HepG2 (cell line): ENCODE data around the gene ASPRV1.

ENCODE experiments used
- MAFK ChIP-seq, 2 experiments: IDR thresholded peaks in 1 of 2; conservative IDR thresholded peaks in 1 of 2; 2 replicates each; pipeline ENCODE4 v1.6.1; 2011; ENCODE audit warnings: improper control_type of control experiment in 2 of 2, low read length in 2 of 2
- POLR2A ChIP-seq, 2 experiments: IDR thresholded peaks; 2 replicates each; pipeline ENCODE4 v1.6.1; 2011; ENCODE audit warnings: low read depth in 2 of 2, low read length in 2 of 2, mild to moderate bottlenecking in 1 of 2, moderate library complexity in 1 of 2; ENCODE audit not compliant: insufficient read depth in 1 of 2
- POLR2AphosphoS5 ChIP-seq: IDR thresholded peaks from 2 replicates; pipeline ENCODE4 v1.6.1; 2012; ENCODE audit warnings: low read depth, low read length
- ZNF317 ChIP-seq: sonication (generic); formaldehyde crosslinking; IDR thresholded peaks from 2 replicates; pipeline ENCODE4 v1.5.0; 2020; ENCODE audit warnings: mild to moderate bottlenecking, missing genetic modification reagents
- TF ChIP-seq, protein P1 (sequence below): sonication (generic); formaldehyde crosslinking; IDR thresholded peaks from 2 replicates; pipeline ENCODE4 v1.5.0; 2020; ENCODE audit warnings: mild to moderate bottlenecking, missing genetic modification reagents, moderate library complexity
- TF ChIP-seq, protein P2 (sequence below): IDR thresholded peaks from 2 replicates; pipeline ENCODE4 v1.6.1; 2016

- no peak for TF ChIP-seq POLR2A (IDR thresholded peaks at IDR 0.05; ENCODE audit: insufficient read depth in 1 of 2, low read depth in 2 of 2, low read length in 2 of 2)
- TF ChIP-seq POLR2AphosphoS5, result no peak
- TF ChIP-seq, protein P1, sequence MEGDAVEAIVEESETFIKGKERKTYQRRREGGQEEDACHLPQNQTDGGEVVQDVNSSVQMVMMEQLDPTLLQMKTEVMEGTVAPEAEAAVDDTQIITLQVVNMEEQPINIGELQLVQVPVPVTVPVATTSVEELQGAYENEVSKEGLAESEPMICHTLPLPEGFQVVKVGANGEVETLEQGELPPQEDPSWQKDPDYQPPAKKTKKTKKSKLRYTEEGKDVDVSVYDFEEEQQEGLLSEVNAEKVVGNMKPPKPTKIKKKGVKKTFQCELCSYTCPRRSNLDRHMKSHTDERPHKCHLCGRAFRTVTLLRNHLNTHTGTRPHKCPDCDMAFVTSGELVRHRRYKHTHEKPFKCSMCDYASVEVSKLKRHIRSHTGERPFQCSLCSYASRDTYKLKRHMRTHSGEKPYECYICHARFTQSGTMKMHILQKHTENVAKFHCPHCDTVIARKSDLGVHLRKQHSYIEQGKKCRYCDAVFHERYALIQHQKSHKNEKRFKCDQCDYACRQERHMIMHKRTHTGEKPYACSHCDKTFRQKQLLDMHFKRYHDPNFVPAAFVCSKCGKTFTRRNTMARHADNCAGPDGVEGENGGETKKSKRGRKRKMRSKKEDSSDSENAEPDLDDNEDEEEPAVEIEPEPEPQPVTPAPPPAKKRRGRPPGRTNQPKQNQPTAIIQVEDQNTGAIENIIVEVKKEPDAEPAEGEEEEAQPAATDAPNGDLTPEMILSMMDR, result peak; percentile 76
- no peak for TF ChIP-seq ZNF317
- TF ChIP-seq, protein P2, sequence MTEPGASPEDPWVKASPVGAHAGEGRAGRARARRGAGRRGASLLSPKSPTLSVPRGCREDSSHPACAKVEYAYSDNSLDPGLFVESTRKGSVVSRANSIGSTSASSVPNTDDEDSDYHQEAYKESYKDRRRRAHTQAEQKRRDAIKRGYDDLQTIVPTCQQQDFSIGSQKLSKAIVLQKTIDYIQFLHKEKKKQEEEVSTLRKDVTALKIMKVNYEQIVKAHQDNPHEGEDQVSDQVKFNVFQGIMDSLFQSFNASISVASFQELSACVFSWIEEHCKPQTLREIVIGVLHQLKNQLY, result no peak
- TF ChIP-seq MAFK (conservative IDR thresholded peaks at IDR 0.05 in 1 of 2, IDR thresholded peaks at IDR 0.05 in 1 of 2; ENCODE audit: low read length in 2 of 2), result no peak
These were observed 49.4 kb downstream of the ASPRV1 start for GRCh38 chr2:69911985-69912563.
